Measurements from ENCODE around the gene CDIPT. TPM values are rescaled to one million over a fixed set of nuclear protein-coding genes. Genes with fewer than 3 reads are reported as not detected.
"Not testable (repeated sequence)": the region's sequence is repeated elsewhere in the genome, so short reads cannot be mapped to it uniquely, and the experiment has no call there.

CDIPT gene
- total and polyA plus RNA-seq, 10 of the 15 experiments (the other 5 are each of a cell fraction or from before 2014, with no cell fraction given), result 0.87 to 36.4 (median 27.1) TPM

DNA sequence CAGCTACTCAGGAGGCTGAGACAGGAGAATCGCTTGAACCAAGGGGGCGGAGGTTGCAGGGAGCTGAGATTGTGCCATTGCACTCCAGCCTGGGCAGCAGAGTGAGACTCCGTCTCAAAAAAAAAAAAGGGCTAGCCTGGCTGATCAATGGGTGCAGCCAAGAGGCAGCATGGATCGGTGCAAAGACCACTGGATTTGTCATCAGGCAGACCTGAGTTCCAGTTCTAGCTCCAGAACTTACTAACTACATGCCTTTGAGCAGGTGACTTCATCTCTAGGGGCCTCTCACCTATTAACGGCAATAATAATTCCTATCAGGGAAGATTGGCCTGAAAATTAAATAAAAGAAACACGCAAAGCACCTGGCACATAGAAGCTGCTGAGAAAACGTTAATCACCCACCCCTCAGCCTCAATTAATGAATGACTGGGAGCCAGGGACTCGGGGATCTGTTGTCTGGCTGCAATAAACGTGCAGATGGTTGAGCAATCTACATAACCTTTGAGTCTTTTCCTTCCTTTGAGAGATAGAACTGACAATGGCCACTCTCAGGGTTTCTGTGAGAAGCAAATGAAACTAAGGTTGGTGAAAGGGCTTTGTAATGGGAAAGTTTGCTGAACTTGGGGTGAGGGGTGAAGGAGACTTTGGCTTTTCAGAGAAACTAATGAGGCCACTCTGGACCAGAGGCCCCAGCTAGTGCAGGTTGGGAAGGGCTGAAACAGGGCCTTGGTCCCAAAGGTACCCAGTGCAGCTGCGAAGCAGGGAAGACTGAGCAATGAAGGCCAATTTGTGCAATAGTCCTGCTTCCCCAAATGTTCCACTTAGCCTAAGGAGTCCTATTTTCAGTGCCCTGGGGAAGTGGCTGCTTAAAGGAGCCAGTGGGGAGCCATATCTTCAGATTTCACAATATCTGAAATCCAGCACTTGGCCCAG is 28.8 kb upstream of the CDIPT start:
- CTCF ChIA-PET, result no interaction called here
- no peak overlapping the region for H3K4me3 ChIP-seq
- H3K9ac ChIP-seq (ENCODE audit: control insufficient read depth, insufficient read depth, low read length), result no peak overlapping the region
- in situ Hi-C loops (cut with MboI) (no loop called here), intact Hi-C loops (cut with micrococcal nuclease; ENCODE audit: unreplicated experiment) (no loop called here)
- no peaks in the 10 kb centered on the region for H3K79me2 ChIP-seq (ENCODE audit: control insufficient read depth, insufficient read depth, low read length)
- WGBS (ENCODE audit: insufficient coverage, insufficient replicate concordance, low lambda C conversion rate, missing lambda C conversion rate), result 41% methylated on average over 10 of the region's 10 CpGs
- H4K20me1 ChIP-seq (ENCODE audit: control insufficient read depth, insufficient read depth), result no peaks in the 10 kb centered on the region
- RAD21 ChIA-PET (ENCODE audit: unreplicated experiment), result interaction anchor here (0.7 kb wide), 1 partner anchor 84 kb away, joined by 3 read pairs; no protein-coding TSS in a partner anchor
- FAIRE-seq (no peak), DNase-seq (ENCODE audit: low read depth, low spot score) (no peak), ATAC-seq (no peak)
- no peak overlapping the region for H2AFZ ChIP-seq (ENCODE audit: control insufficient read depth, low read depth, low read length)
- no peak overlapping the region for H3K4me2 ChIP-seq (ENCODE audit: control insufficient read depth, insufficient read depth)
- H3K36me3 ChIP-seq (ENCODE audit: control insufficient read depth in 2 of 2, insufficient read depth in 2 of 2, low read length in 1 of 2), result no peaks in the 10 kb centered on the region
- POLR2A ChIA-PET, result no interaction called here
- no TSS peak for BruUV-seq (replicated peaks)
- SMC1A ChIA-PET (ENCODE audit: uncharacterized antibody, unreplicated experiment), result no interaction called here
- H3K9me3 ChIP-seq (replicated peaks; ENCODE audit: control insufficient read depth, insufficient read depth, low read length), result no peaks in the 10 kb centered on the region
- no peak for TF ChIP-seq ZNF274 (IDR thresholded peaks at IDR 0.05; ENCODE audit: insufficient read depth, insufficient read length)
- no peak for TF ChIP-seq JUND (IDR thresholded peaks at IDR 0.05; ENCODE audit: low read depth, low read length)
- TF ChIP-seq, protein P1, sequence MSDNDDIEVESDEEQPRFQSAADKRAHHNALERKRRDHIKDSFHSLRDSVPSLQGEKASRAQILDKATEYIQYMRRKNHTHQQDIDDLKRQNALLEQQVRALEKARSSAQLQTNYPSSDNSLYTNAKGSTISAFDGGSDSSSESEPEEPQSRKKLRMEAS (IDR thresholded peaks at IDR 0.05; ENCODE audit: low read depth, low read length), result no peak
- TF ChIP-seq YBX1 (IDR thresholded peaks at IDR 0.05), result no peak
- TF ChIP-seq SPI1 (IDR thresholded peaks at IDR 0.05; ENCODE audit: borderline replicate concordance, insufficient read depth, low read depth, low read length), result no peak
- no peaks in the 10 kb centered on the region for H3K4me1 ChIP-seq (ENCODE audit: control insufficient read depth, insufficient read depth, low read length)
- no peak overlapping the region for H3K27ac ChIP-seq (ENCODE audit: control insufficient read depth, insufficient read depth)
- H3K27me3 ChIP-seq (replicated peaks in 1 of 2; ENCODE audit: control insufficient read depth in 2 of 2, insufficient read depth in 2 of 2, low read length in 1 of 2), result no peaks in the 10 kb centered on the region

DNA sequence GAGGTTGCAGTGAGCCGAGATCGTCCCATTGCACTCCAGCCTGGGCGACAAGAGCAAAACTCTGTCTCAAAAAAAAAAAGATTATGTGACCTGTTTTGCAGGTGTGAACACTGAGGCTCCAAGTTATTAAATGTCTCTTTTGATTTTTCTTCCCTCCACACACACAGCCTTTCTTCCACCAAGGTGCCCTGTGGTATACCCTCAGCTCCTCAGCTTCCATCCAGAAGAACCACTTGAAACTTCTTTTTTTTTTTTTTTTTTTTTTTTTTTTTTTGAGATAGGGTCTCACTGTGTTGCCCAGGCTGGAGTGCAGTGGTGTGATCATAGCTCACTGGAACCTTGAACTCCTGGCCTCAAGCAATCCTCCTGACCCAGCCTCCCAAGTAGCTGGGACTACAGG is 26.3 kb upstream of the CDIPT start:
- RAD21 ChIA-PET (ENCODE audit: unreplicated experiment); H3K27me3 ChIP-seq (replicated peaks in 1 of 2; ENCODE audit: control insufficient read depth in 2 of 2, insufficient read depth in 2 of 2, low read length in 1 of 2); SMC1A ChIA-PET (ENCODE audit: uncharacterized antibody, unreplicated experiment); H3K4me3 ChIP-seq; FAIRE-seq; H4K20me1 ChIP-seq (ENCODE audit: control insufficient read depth, insufficient read depth); in situ Hi-C loops (cut with MboI); ATAC-seq; H3K9ac ChIP-seq (ENCODE audit: control insufficient read depth, insufficient read depth, low read length); H2AFZ ChIP-seq (ENCODE audit: control insufficient read depth, low read depth, low read length); H3K4me1 ChIP-seq (ENCODE audit: control insufficient read depth, insufficient read depth, low read length); H3K9me3 ChIP-seq (replicated peaks; ENCODE audit: control insufficient read depth, insufficient read depth, low read length); DNase-seq (ENCODE audit: low read depth, low spot score); H3K4me2 ChIP-seq (ENCODE audit: control insufficient read depth, insufficient read depth); H3K27ac ChIP-seq (ENCODE audit: control insufficient read depth, insufficient read depth); H3K36me3 ChIP-seq (ENCODE audit: control insufficient read depth in 2 of 2, insufficient read depth in 2 of 2, low read length in 1 of 2); H3K79me2 ChIP-seq (ENCODE audit: control insufficient read depth, insufficient read depth, low read length); BruUV-seq (replicated peaks): not testable (repeated sequence)
- ChIA-PET POLR2A (interaction anchor here (0.6 kb wide), 2 partner anchors 143 to 901 kb away, joined by 3 to 4 read pairs; no protein-coding TSS in a partner anchor), CTCF (interaction anchor here (1.0 kb wide), 1 partner anchor 41 kb away, joined by 4 read pairs; no protein-coding TSS in a partner anchor)
- WGBS (ENCODE audit: insufficient coverage, insufficient replicate concordance, low lambda C conversion rate, missing lambda C conversion rate), result 54% methylated on average over 3 of the region's 3 CpGs
- intact Hi-C loops (cut with micrococcal nuclease; ENCODE audit: unreplicated experiment), result loop anchor here (2.0 kb wide), 1 partner anchor 53 kb away; no protein-coding TSS in a partner anchor
